Uterus (tissue), 4 donors: ENCODE data around the gene TAMALIN. TPM values are rescaled to one million over a fixed set of nuclear protein-coding genes. Genes with fewer than 3 reads are reported as not detected.

Source experiments
- DNase-seq, 2 donors: peaks; one replicate each; pipeline ENCODE4 v3.0.0-alpha.2; 2019 to 2020
- H3K27ac ChIP-seq, 2 donors: fragments of 200-600 bp; sonication (generic); 1 replicate in 1 of 2; 2 replicates in 1 of 2; pipeline ENCODE4 v1.5.1; 2016 to 2018
- H3K27me3 ChIP-seq, 2 donors: fragments of 200-600 bp; sonication (generic); one replicate each; pipeline ENCODE4 v1.5.1; 2018 to 2019; ENCODE audit warnings: control low read depth in 1 of 2
- H3K36me3 ChIP-seq, 2 donors: fragments of 200-600 bp; sonication (generic); one replicate each; pipeline ENCODE4 v1.5.1; 2019; ENCODE audit warnings: control low read depth in 1 of 2
- H3K4me1 ChIP-seq, 2 donors: fragments of 200-600 bp; sonication (generic); one replicate each; pipeline ENCODE4 v1.5.1; 2018 to 2019; ENCODE audit warnings: control low read depth in 1 of 2
- H3K4me3 ChIP-seq, 2 donors: fragments of 200-600 bp; sonication (generic); 1 replicate in 1 of 2; 2 replicates in 1 of 2; pipeline ENCODE4 v1.5.1; 2018 to 2019; ENCODE audit warnings: mild to moderate bottlenecking in 1 of 2
- H3K9me3 ChIP-seq, 2 donors: fragments of 200-600 bp; sonication (generic); one replicate each; pipeline ENCODE4 v1.5.1; 2019; ENCODE audit warnings: control low read depth in 1 of 2
- CTCF ChIP-seq, 4 experiments: fragments of 200-600 bp in 2 of 4; fragments of 450-650 bp in 2 of 4; sonication (generic) in 2 of 4; IDR thresholded peaks; one replicate each; pipeline ENCODE4 v1.5.1; 2016 to 2019; ENCODE audit warnings: antibody characterized with exemption in 4 of 4, mild to moderate bottlenecking in 2 of 4, moderate library complexity in 1 of 4
- POLR2A ChIP-seq, 2 donors: fragments of 450-650 bp; IDR thresholded peaks; one replicate each; pipeline ENCODE4 v1.6.1; 2016; ENCODE audit warnings: antibody characterized with exemption in 2 of 2, mild to moderate bottlenecking in 1 of 2, moderate library complexity in 1 of 2
- intact Hi-C: fragments of 100-400 bp; cut with DNase I; formaldehyde crosslinking; loops from one replicate; pipeline ENCODE4 v1.15.1; 2023; ENCODE audit warnings: low total_unique reads
- total RNA-seq, 4 donors: library from RNA; depleted of rRNA in 3 of 4; stranded (reverse); fragments of >200 nt in 3 of 4; gene quantifications; one replicate each; pipeline versions ENCODE4 v1.1.0 to v1.2.4, GENCODE V29; 2014 to 2023
- donor health status: DM: yes; HTN: yes; CAD: no.

TAMALIN gene
- 100 to 1,000 TPM in 1 of 4 donors, 10 to 100 TPM in 2, 1 to 10 TPM in 1; 6.4 to 153 (median 42.1) TPM for total RNA-seq

DNA sequence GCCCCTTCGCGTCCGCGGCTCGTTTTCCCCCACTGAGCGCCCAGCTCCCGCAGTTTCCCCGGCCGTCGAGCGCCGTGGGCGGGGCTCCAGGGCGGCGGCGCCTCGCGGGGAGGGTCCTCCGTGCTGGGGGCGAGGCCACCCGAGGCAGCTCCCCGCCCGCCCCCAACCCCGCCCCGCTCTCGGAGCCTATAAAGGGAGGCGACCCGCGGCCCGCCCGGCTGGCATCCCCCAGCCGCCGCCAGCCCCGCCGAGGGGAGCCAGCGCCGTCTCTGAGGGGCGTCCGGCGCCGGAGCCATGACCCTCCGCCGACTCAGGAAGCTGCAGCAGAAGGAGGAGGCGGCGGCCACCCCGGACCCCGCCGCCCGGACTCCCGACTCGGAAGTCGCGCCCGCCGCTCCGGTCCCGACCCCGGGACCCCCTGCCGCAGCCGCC is at the start of gene TAMALIN:
Gene TAMALIN, plus strand, starts transcription at position 221 of the 432 bp plus-strand sequence. Its CDS starts 74 bp downstream, at position 295.
- intact Hi-C loops: no loop called here
- peak; percentile 79 to 97 for TF ChIP-seq POLR2A (IDR thresholded peaks at IDR 0.05)
- peak in 1 of 4 experiments; percentile 5 for TF ChIP-seq CTCF (IDR thresholded peaks at IDR 0.05)
- Histone ChIP-seq H3K36me3 (no peaks in the 10 kb centered on the region), H3K4me3 (peak within 1 kb of the TSS; percentile 72 to 89), H3K27ac (peak within 1 kb of the TSS; percentile 94 to 95), H3K4me1 (peaks cover 0 to 6% of the 10 kb centered on the region in 2 donors), H3K27me3 (no peaks in the 10 kb centered on the region), H3K9me3 (no peaks in the 10 kb centered on the region)
- DNase-seq: peak; percentile 75 to 85

DNA sequence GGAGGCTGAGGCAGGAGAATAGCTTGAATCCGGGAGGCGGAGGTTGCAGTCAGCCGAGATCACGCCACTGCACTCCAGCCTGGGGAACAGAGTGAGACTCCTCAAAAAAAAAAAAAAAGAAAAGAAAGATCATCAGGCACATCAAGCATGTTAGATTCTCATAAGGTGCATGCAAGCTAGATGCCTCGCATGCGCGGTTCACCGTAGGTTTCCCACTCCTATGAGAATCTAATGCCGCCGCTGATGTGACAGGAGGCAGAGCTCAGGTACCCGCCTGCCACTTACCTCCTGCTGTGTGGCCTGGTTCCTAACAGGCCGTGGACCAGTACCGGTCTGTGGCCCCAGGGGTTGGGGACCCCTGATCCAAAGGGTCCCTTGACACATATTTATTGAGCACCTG is 48.2 kb upstream of the TAMALIN start:
- intact Hi-C loops: no loop called here
- Histone ChIP-seq H3K9me3 (no peaks in the 10 kb centered on the region), H3K27ac (no peak overlapping the region), H3K27me3 (no peaks in the 10 kb centered on the region), H3K36me3 (no peaks in the 10 kb centered on the region), H3K4me1 (no peaks in the 10 kb centered on the region), H3K4me3 (no peak overlapping the region)
- DNase-seq: no peak
- TF ChIP-seq POLR2A (IDR thresholded peaks at IDR 0.05): no peak
- TF ChIP-seq CTCF (IDR thresholded peaks at IDR 0.05): no peak

GRCh38 chr12:51959211-51959610 is 47.5 kb upstream of the TAMALIN start:
- H3K27me3 ChIP-seq: no peaks in the 10 kb centered on the region
- TF ChIP-seq POLR2A (IDR thresholded peaks at IDR 0.05) (no peak), CTCF (IDR thresholded peaks at IDR 0.05) (no peak)
- H3K9me3 ChIP-seq: no peaks in the 10 kb centered on the region
- no peaks in the 10 kb centered on the region for H3K36me3 ChIP-seq
- intact Hi-C loops: no loop called here
- no peak overlapping the region for H3K4me3 ChIP-seq
- no peaks in the 10 kb centered on the region for H3K4me1 ChIP-seq
- peak; percentile 35 to 43 for DNase-seq
- H3K27ac ChIP-seq: no peak overlapping the region

GRCh38 chr12:51959921-51960320 is 46.8 kb upstream of the TAMALIN start:
- H3K27me3 ChIP-seq: no peaks in the 10 kb centered on the region
- no peaks in the 10 kb centered on the region for H3K9me3 ChIP-seq
- no peak overlapping the region for H3K4me3 ChIP-seq
- TF ChIP-seq CTCF (IDR thresholded peaks at IDR 0.05) (no peak), POLR2A (IDR thresholded peaks at IDR 0.05) (no peak)
- H3K36me3 ChIP-seq: no peaks in the 10 kb centered on the region
- DNase-seq: no peak
- H3K27ac ChIP-seq: no peak overlapping the region
- no peaks in the 10 kb centered on the region for H3K4me1 ChIP-seq
- intact Hi-C loops: no loop called here

DNA sequence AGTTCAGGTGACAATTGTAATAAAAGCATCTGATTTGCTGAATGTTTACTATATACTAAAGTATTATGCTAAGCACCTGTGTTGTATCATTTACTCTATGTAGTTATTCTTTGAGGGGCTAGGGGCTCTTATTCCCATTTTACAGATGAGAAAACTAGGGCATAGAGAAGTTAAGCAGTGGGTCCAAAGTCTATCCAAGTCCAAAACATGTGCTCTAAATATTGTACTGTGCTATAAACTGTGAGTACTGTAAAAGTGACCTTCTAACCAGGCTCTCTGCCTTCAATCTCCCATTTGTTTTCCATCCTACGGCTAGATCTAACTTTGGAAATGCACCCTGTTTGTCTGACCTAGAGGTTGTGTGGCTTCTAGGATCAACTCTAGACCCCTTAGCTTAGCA is 46.3 kb upstream of the TAMALIN start:
- H3K4me3 ChIP-seq: no peak overlapping the region
- no peak overlapping the region for H3K27ac ChIP-seq
- TF ChIP-seq POLR2A (IDR thresholded peaks at IDR 0.05) (no peak), CTCF (IDR thresholded peaks at IDR 0.05) (no peak)
- intact Hi-C loops: no loop called here
- H3K9me3 ChIP-seq: no peaks in the 10 kb centered on the region
- no peaks in the 10 kb centered on the region for H3K36me3 ChIP-seq
- no peaks in the 10 kb centered on the region for H3K4me1 ChIP-seq
- no peaks in the 10 kb centered on the region for H3K27me3 ChIP-seq
- no peak for DNase-seq
